IMR-90 (cell line): Measurements from ENCODE around the gene ZBTB47. TPM values are rescaled to one million over a fixed set of nuclear protein-coding genes. Genes with fewer than 3 reads are reported as not detected.

Experiments used
- ATAC-seq: fragments of 200-7000 bp; cut with Tn5 transposase; 2 replicates; pipeline ENCODE4 v1.9.1; 2020; ENCODE audit warnings: low read depth, mild to moderate bottlenecking, moderate library complexity
- BruUV-seq: library from RNA; stranded (reverse); fragments of 400-500 nt; replicated peaks from 2 replicates; lab custom pipeline; 2021; lab: Mats Ljungman, UMichigan
- CTCF ChIA-PET: fragments of 300-600 bp; formaldehyde crosslinking; extraction: SDS; loops from one replicate; lab custom pipeline; 2021; ENCODE audit warnings: antibody characterized with exemption; lab: Yijun Ruan, JAX
- POLR2A ChIA-PET: fragments of 300-600 bp; sonication (Branson Sonifier 250); formaldehyde crosslinking; loops from one replicate; lab custom pipeline; 2022; ENCODE audit warnings: antibody characterized with exemption; ENCODE audit not compliant: unreplicated experiment; lab: Charles Lee
- DNase-seq: peaks from one replicate; pipeline ENCODE4 v3.0.0; 2013
- H2AFZ ChIP-seq: replicated peaks from 2 replicates; pipeline ENCODE3; 2013; ENCODE audit warnings: low read length, mild to moderate bottlenecking; ENCODE audit not compliant: poor library complexity
- H2AK5ac ChIP-seq: 2 replicates; pipeline ENCODE4 v1.6.1; 2013; ENCODE audit warnings: low read depth, low read length, inconsistent platforms
- H2AK9ac ChIP-seq: replicated peaks from 2 replicates; pipeline ENCODE3; 2013; ENCODE audit warnings: mild to moderate bottlenecking, low read depth, low read length, moderate library complexity; ENCODE audit not compliant: poor library complexity
- H2BK120ac ChIP-seq: 2 replicates; pipeline ENCODE4 v1.6.1; 2013; ENCODE audit warnings: low read depth, low read length, inconsistent platforms
- H2BK15ac ChIP-seq: 3 replicates; pipeline ENCODE4 v1.6.1; 2013; ENCODE audit warnings: low read depth, low read length, inconsistent platforms
- H2BK20ac ChIP-seq: 2 replicates; pipeline ENCODE4 v1.6.1; 2013; ENCODE audit warnings: low read depth, mild to moderate bottlenecking, inconsistent platforms, low read length, moderate library complexity
- H2BK5ac ChIP-seq: 2 replicates; pipeline ENCODE4 v1.6.1; 2013; ENCODE audit warnings: mild to moderate bottlenecking, low read depth, low read length, inconsistent platforms; ENCODE audit not compliant: poor library complexity, severe bottlenecking
- H3K14ac ChIP-seq: replicated peaks from 2 replicates; pipeline ENCODE4 v1.6.1; 2013; ENCODE audit warnings: low read depth, low read length, inconsistent platforms
- H3K18ac ChIP-seq: 2 replicates; pipeline ENCODE4 v1.6.1; 2013; ENCODE audit warnings: low read depth, low read length, control low read depth
- H3K23ac ChIP-seq: 2 replicates; pipeline ENCODE4 v1.6.1; 2013; ENCODE audit warnings: low read depth, low read length, inconsistent platforms
- H3K27ac ChIP-seq: 2 replicates; pipeline ENCODE4 v1.5.1; 2013; ENCODE audit warnings: mild to moderate bottlenecking, control low read depth, low read length; ENCODE audit not compliant: insufficient read depth
- H3K27me3 ChIP-seq: 2 replicates; pipeline ENCODE4 v1.6.1; 2013; ENCODE audit warnings: low read length; ENCODE audit not compliant: control insufficient read depth, insufficient read depth
- H3K36me3 ChIP-seq: 2 replicates; pipeline ENCODE4 v1.6.1; 2013; ENCODE audit warnings: low read length, mixed read lengths; ENCODE audit not compliant: control insufficient read depth, insufficient read depth
- H3K4ac ChIP-seq: 2 replicates; pipeline ENCODE4 v1.6.1; 2013; ENCODE audit warnings: low read depth, low read length, inconsistent platforms
- H3K4me1 ChIP-seq: 2 replicates; pipeline ENCODE4 v1.6.1; 2013; ENCODE audit warnings: low read length, mixed read lengths; ENCODE audit not compliant: control insufficient read depth, insufficient read depth
- H3K4me2 ChIP-seq: 2 replicates; pipeline ENCODE4 v1.6.1; 2013; ENCODE audit warnings: low read depth, mild to moderate bottlenecking, control low read depth, low read length, moderate library complexity
- H3K4me3 ChIP-seq: 2 replicates; pipeline ENCODE4 v1.5.1; 2013; ENCODE audit warnings: low read depth, mild to moderate bottlenecking, control low read depth, low read length, moderate library complexity; ENCODE audit not compliant: insufficient read depth
- H3K56ac ChIP-seq: 2 replicates; pipeline ENCODE4 v1.6.1; 2013; ENCODE audit warnings: low read length, inconsistent platforms; ENCODE audit not compliant: insufficient read depth; ENCODE audit errors: extremely low read depth
- H3K79me1 ChIP-seq, 2 experiments: 2 replicates each; pipeline ENCODE4 v1.6.1; 2013; ENCODE audit warnings: low read length in 2 of 2, inconsistent platforms in 1 of 2, low read depth in 1 of 2
- H3K9ac ChIP-seq: 2 replicates; pipeline ENCODE4 v1.6.1; 2013; ENCODE audit warnings: low read depth, low read length, control low read depth
- H3K9me1 ChIP-seq: 2 replicates; pipeline ENCODE4 v1.6.1; 2013; ENCODE audit warnings: low read length, inconsistent platforms; ENCODE audit not compliant: insufficient read depth
- H3K9me3 ChIP-seq: 2 replicates; pipeline ENCODE4 v1.6.1; 2013; ENCODE audit warnings: low read length; ENCODE audit not compliant: control insufficient read depth, insufficient read depth
- H4K20me1 ChIP-seq: 2 replicates; pipeline ENCODE4 v1.6.1; 2013; ENCODE audit warnings: low read length, inconsistent platforms; ENCODE audit not compliant: insufficient read depth
- H4K5ac ChIP-seq: 2 replicates; pipeline ENCODE4 v1.6.1; 2013; ENCODE audit warnings: mild to moderate bottlenecking, low read depth, low read length, control low read depth
- H4K8ac ChIP-seq, 2 experiments: 2 replicates each; pipeline ENCODE4 v1.6.1; 2013; ENCODE audit warnings: low read depth in 2 of 2, low read length in 2 of 2, control low read depth in 1 of 2, inconsistent platforms in 1 of 2
- H4K91ac ChIP-seq: 2 replicates; pipeline ENCODE4 v1.6.1; 2013; ENCODE audit warnings: low read depth, low read length, inconsistent platforms; ENCODE audit not compliant: insufficient read depth
- BHLHE40 ChIP-seq: fragments of 150-350 bp; IDR thresholded peaks from 2 replicates; pipeline ENCODE4 v1.6.1; 2016; ENCODE audit warnings: mild to moderate bottlenecking, low read depth, low read length
- CEBPB ChIP-seq: IDR thresholded peaks from 2 replicates; pipeline ENCODE4 v1.6.1; 2012; ENCODE audit warnings: low read depth, low read length, improper control_type of control experiment
- CHD1 ChIP-seq: IDR thresholded peaks from 2 replicates; pipeline ENCODE4 v1.6.1; 2012; ENCODE audit warnings: low read depth, low read length, improper control_type of control experiment
- FOS ChIP-seq: fragments of 150-350 bp; IDR thresholded peaks from 2 replicates; pipeline ENCODE4 v1.6.1; 2016; ENCODE audit warnings: low read depth, low read length
- MAFK ChIP-seq: IDR thresholded peaks from 2 replicates; pipeline ENCODE4 v1.6.1; 2012; ENCODE audit warnings: low read depth, low read length, improper control_type of control experiment
- MAZ ChIP-seq: IDR thresholded peaks from 2 replicates; pipeline ENCODE4 v1.6.1; 2012; ENCODE audit warnings: low read depth, mild to moderate bottlenecking, low read length, improper control_type of control experiment, moderate library complexity, borderline replicate concordance
- MXI1 ChIP-seq: IDR thresholded peaks from 2 replicates; pipeline ENCODE4 v1.6.1; 2012; ENCODE audit warnings: low read depth, mild to moderate bottlenecking, low read length, moderate library complexity, borderline replicate concordance
- NFE2L2 ChIP-seq: fragments of 150-350 bp; IDR thresholded peaks from 2 replicates; pipeline ENCODE4 v1.6.1; 2016; ENCODE audit warnings: low read depth, mild to moderate bottlenecking, low read length
- POLR2A ChIP-seq: IDR thresholded peaks from 2 replicates; pipeline ENCODE4 v1.6.1; 2012; ENCODE audit warnings: mild to moderate bottlenecking, low read depth, low read length
- RAD21 ChIP-seq: IDR thresholded peaks from 2 replicates; pipeline ENCODE4 v1.6.1; 2012; ENCODE audit warnings: low read length, improper control_type of control experiment
- RCOR1 ChIP-seq: IDR thresholded peaks from 2 replicates; pipeline ENCODE4 v1.6.1; 2012; ENCODE audit warnings: mild to moderate bottlenecking, low read length, improper control_type of control experiment; ENCODE audit not compliant: insufficient replicate concordance
- RFX5 ChIP-seq: IDR thresholded peaks from 2 replicates; pipeline ENCODE4 v1.8.0; 2012; ENCODE audit warnings: low read depth, mild to moderate bottlenecking, low read length, moderate library complexity
- SMC3 ChIP-seq: fragments of 150-350 bp; IDR thresholded peaks from 2 replicates; pipeline ENCODE4 v1.6.1; 2016; ENCODE audit warnings: low read depth, mild to moderate bottlenecking, antibody characterized with exemption, low read length, moderate library complexity
- WGBS, 2 experiments: methylation state at CpG; one replicate each; pipeline versions ENCODE4 v1.1.5 to v1.1.7; 2013; ENCODE audit warnings: missing lambda C conversion rate in 2 of 2; ENCODE audit not compliant: insufficient read length in 1 of 2; ENCODE audit errors: extremely low coverage in 2 of 2; 5-methylcytosine and 5-hydroxymethylcytosine counted together
- dilution Hi-C: fragments of 300-500 bp; cut with HindIII; formaldehyde crosslinking; loops from one replicate; pipeline ENCODE4 v1.14.3; 2018; ENCODE audit warnings: low sequenced_read_pairs; ENCODE audit not compliant: unreplicated experiment
- in situ Hi-C: fragments of 300-500 bp; cut with MboI; formaldehyde crosslinking; loops from 3 replicates; pipeline ENCODE4 v1.14.3; 2019; ENCODE audit warnings: low sequenced_read_pairs, inconsistent platforms, mixed read lengths
- intact Hi-C: fragments of 100-400 bp; cut with micrococcal nuclease; formaldehyde crosslinking; loops from 2 replicates; pipeline ENCODE4 v1.10.0; 2022
- polyA plus RNA-seq, 3 experiments: library from polyadenylated mRNA; depleted of rRNA; stranded (reverse); fragments of >200 nt; gene quantifications; 2 replicates each; pipeline ENCODE4 v1.2.3, GENCODE V29; 2012; ENCODE audit warnings: low replicate concordance in 1 of 3
- total RNA-seq: library from RNA; depleted of rRNA; stranded (reverse); fragments of >200 nt; gene quantifications from 2 replicates; pipeline ENCODE4 v1.2.3, GENCODE V29; 2012
- TF ChIP-seq, protein P1 (sequence below): fragments of 150-350 bp; IDR thresholded peaks from 2 replicates; pipeline ENCODE4 v1.6.1; 2016; ENCODE audit warnings: low read depth, mild to moderate bottlenecking, low read length, moderate library complexity, borderline replicate concordance
- TF ChIP-seq, protein P2 (sequence below): fragments of 150-350 bp; IDR thresholded peaks from 2 replicates; pipeline ENCODE4 v1.6.1; 2017; ENCODE audit warnings: mild to moderate bottlenecking, antibody characterized with exemption, low read length, low read depth
- TF ChIP-seq, protein P3 (sequence below): conservative IDR thresholded peaks from 2 replicates; pipeline ENCODE4 v1.5.1; 2012; ENCODE audit warnings: mild to moderate bottlenecking, low read depth, low read length, improper control_type of control experiment

The ZBTB47 gene
- total and polyA plus RNA-seq, 2 of the 4 experiments (the other 2 are of a cell fraction) = 10.9 to 16.8 TPM

DNA sequence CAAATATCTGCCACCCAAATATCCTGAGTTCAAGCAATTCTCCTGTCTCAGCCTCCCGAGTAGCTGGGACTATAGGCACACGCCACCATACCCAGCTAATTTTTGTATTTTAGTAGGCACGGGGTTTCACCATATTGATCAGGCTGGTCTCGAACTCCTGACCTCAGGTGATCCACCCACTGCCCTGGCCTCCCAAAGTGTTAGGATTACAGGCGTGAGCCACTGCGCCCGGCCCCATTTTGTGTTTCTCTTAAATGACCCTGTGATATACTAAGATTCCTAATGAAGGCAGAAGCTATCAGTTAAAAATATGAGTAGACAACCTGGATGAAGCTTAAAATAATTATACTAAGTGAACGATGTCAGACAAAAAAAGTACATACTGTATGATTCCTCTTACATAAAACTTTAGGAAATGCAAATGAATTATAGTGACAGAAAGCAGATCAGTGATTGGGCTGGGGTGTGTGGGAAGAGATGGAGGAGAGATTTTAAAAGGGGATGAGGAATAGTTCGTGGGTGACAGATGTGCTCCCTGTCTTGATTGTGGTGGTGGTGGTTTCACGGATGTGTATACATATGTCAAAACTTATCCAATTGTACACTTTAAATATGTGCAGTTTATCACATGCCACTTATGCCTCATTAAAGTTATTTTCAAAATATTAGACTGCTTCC lies 28.0 kb downstream of the ZBTB47 start:
- Histone ChIP-seq H4K91ac (no peak overlapping the region), H3K56ac (no peak overlapping the region), H3K9me3 (peaks cover 6% of the 10 kb centered on the region), H3K36me3 (no peaks in the 10 kb centered on the region), H3K27me3 (peaks cover 10% of the 10 kb centered on the region), H3K27ac (no peak overlapping the region), H4K20me1 (no peaks in the 10 kb centered on the region; the same call in 1 of the 2 replicates), H2BK5ac (no peak overlapping the region), H3K4me1 (peaks cover 7% of the 10 kb centered on the region), H2AK9ac (no peak overlapping the region), H4K5ac (no peak overlapping the region), H2AK5ac (no peak overlapping the region), H3K4me3 (no peak overlapping the region), H2BK20ac (no peak overlapping the region), H3K23ac (no peak overlapping the region), H3K79me1 (no peaks in the 10 kb centered on the region), H3K9ac (no peak overlapping the region), H3K14ac (no peak overlapping the region), H3K4me2 (no peak overlapping the region), H2BK120ac (no peak overlapping the region), H2AFZ (no peak overlapping the region), H4K8ac (no peak overlapping the region), H3K9me1 (peaks cover 5% of the 10 kb centered on the region), H3K18ac (no peak overlapping the region), H2BK15ac (no peak overlapping the region; the same call in 2 of the 3 replicates), H3K4ac (no peak overlapping the region)
- intact Hi-C loops = no loop called here
- POLR2A ChIA-PET = no interaction called here
- DNase-seq (no peak), ATAC-seq (no peak)
- TF ChIP-seq POLR2A = no peak
- TF ChIP-seq, protein P1, sequence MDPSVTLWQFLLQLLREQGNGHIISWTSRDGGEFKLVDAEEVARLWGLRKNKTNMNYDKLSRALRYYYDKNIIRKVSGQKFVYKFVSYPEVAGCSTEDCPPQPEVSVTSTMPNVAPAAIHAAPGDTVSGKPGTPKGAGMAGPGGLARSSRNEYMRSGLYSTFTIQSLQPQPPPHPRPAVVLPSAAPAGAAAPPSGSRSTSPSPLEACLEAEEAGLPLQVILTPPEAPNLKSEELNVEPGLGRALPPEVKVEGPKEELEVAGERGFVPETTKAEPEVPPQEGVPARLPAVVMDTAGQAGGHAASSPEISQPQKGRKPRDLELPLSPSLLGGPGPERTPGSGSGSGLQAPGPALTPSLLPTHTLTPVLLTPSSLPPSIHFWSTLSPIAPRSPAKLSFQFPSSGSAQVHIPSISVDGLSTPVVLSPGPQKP = no peak
- TF ChIP-seq MAZ = no peak
- no peak for TF ChIP-seq BHLHE40
- TF ChIP-seq NFE2L2 = no peak
- TF ChIP-seq CHD1 = no peak
- TF ChIP-seq RAD21 = no peak
- TF ChIP-seq, protein P2, sequence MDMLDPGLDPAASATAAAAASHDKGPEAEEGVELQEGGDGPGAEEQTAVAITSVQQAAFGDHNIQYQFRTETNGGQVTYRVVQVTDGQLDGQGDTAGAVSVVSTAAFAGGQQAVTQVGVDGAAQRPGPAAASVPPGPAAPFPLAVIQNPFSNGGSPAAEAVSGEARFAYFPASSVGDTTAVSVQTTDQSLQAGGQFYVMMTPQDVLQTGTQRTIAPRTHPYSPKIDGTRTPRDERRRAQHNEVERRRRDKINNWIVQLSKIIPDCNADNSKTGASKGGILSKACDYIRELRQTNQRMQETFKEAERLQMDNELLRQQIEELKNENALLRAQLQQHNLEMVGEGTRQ = no peak
- TF ChIP-seq RCOR1 = no peak
- no peak for TF ChIP-seq CEBPB
- TF ChIP-seq RFX5 = no peak
- TF ChIP-seq, protein P3, sequence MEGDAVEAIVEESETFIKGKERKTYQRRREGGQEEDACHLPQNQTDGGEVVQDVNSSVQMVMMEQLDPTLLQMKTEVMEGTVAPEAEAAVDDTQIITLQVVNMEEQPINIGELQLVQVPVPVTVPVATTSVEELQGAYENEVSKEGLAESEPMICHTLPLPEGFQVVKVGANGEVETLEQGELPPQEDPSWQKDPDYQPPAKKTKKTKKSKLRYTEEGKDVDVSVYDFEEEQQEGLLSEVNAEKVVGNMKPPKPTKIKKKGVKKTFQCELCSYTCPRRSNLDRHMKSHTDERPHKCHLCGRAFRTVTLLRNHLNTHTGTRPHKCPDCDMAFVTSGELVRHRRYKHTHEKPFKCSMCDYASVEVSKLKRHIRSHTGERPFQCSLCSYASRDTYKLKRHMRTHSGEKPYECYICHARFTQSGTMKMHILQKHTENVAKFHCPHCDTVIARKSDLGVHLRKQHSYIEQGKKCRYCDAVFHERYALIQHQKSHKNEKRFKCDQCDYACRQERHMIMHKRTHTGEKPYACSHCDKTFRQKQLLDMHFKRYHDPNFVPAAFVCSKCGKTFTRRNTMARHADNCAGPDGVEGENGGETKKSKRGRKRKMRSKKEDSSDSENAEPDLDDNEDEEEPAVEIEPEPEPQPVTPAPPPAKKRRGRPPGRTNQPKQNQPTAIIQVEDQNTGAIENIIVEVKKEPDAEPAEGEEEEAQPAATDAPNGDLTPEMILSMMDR = no peak
- TF ChIP-seq FOS = no peak
- no peak for TF ChIP-seq MAFK
- no peak for TF ChIP-seq MXI1
- TF ChIP-seq SMC3 = no peak
- 100% methylated on average over 1 of the region's 10 CpGs; no CpG with 5 or more reads in 1 of the 2 experiments for WGBS, 2 experiments
- dilution Hi-C loops = no loop called here
- in situ Hi-C loops = no loop called here
- CTCF ChIA-PET = no interaction called here
- no TSS peak for BruUV-seq
